K562 (cell line): ENCODE data around the gene PBRM1. TPM values are rescaled to one million over a fixed set of nuclear protein-coding genes. Genes with fewer than 3 reads are reported as not detected.

ENCODE experiments used
- ATAC-seq: fragments of 200-7000 bp; cut with Tn5 transposase; 3 replicates; pipeline ENCODE4 v1.9.1; 2020; ENCODE audit warnings: moderate library complexity
- BruUV-seq: library from RNA; stranded (reverse); fragments of 400-500 nt; replicated peaks from 2 replicates; lab custom pipeline; 2021; lab: Mats Ljungman, UMichigan
- CTCF ChIA-PET: fragments of 300-600 bp; formaldehyde crosslinking; extraction: SDS; loops from one replicate; lab custom pipeline; 2021; ENCODE audit warnings: low intra/inter-chr PET ratio; lab: Yijun Ruan, JAX
- POLR2A ChIA-PET: fragments of 300-600, 350-650 bp; sonication (Branson Sonifier 250); formaldehyde crosslinking; extraction: SDS; loops from one replicate; lab custom pipeline; 2021; ENCODE audit warnings: antibody characterized with exemption, inconsistent platforms; lab: Yijun Ruan, JAX
- DNase-seq, 4 experiments: peaks; one replicate each; pipeline versions ENCODE4 v3.0.0 to v3.0.0-alpha.2; 2011 to 2018; ENCODE audit warnings: low spot score in 3 of 4, mixed read lengths in 3 of 4; ENCODE audit errors: extremely low read depth in 1 of 4
- FAIRE-seq: peaks from 2 replicates; lab custom pipeline; 2011; peaks lifted over from hg19 to GRCh38; lab: Jason Lieb, UNC
- H2AFZ ChIP-seq: 2 replicates; pipeline ENCODE4 v1.6.0; 2011; ENCODE audit warnings: low read depth, low read length, control low read depth, inconsistent platforms
- H3K27ac ChIP-seq: fragments of 200-600 bp; 3 replicates; pipeline ENCODE4 v1.8.0; 2011; ENCODE audit warnings: low read depth, mild to moderate bottlenecking, control low read depth, inconsistent platforms, low read length, moderate library complexity, mixed read lengths; ENCODE audit errors: extremely low read depth
- H3K27me3 ChIP-seq, 2 experiments: fragments of 300-600 bp in 1 of 2; 2 replicates in 1 of 2; 3 replicates in 1 of 2; pipeline versions ENCODE4 v1.6.0 to v1.8.0; 2011; ENCODE audit warnings: inconsistent platforms in 2 of 2, low read length in 2 of 2, mild to moderate bottlenecking in 1 of 2, mixed read lengths in 1 of 2, moderate library complexity in 1 of 2; ENCODE audit not compliant: control insufficient read depth in 2 of 2, insufficient read depth in 2 of 2
- H3K36me3 ChIP-seq: fragments of 300-600 bp; 3 replicates; pipeline ENCODE4 v1.8.0; 2011; ENCODE audit warnings: mild to moderate bottlenecking, low read length, inconsistent platforms; ENCODE audit not compliant: control insufficient read depth, insufficient read depth
- H3K4me1 ChIP-seq, 2 experiments: fragments of 200-600 bp in 1 of 2; replicated peaks in 1 of 2; 2 replicates in 1 of 2; 3 replicates in 1 of 2; pipeline versions ENCODE4 v1.5.1 to v1.8.0; 2011; ENCODE audit warnings: inconsistent platforms in 2 of 2, low read length in 2 of 2, mild to moderate bottlenecking in 1 of 2, mixed read lengths in 1 of 2, moderate library complexity in 1 of 2; ENCODE audit not compliant: control insufficient read depth in 2 of 2, insufficient read depth in 2 of 2
- H3K4me2 ChIP-seq: 2 replicates; pipeline ENCODE4 v1.6.1; 2011; ENCODE audit warnings: low read length, control low read depth, inconsistent platforms, mixed read lengths; ENCODE audit not compliant: insufficient read depth
- H3K4me3 ChIP-seq: fragments of 200-600 bp; sonication (generic), shearing (Covaris generic); 2 replicates; pipeline ENCODE4 v1.5.1; 2016; ENCODE audit warnings: control low read depth, inconsistent platforms
- H3K79me2 ChIP-seq: fragments of 200-600 bp; 3 replicates; pipeline ENCODE4 v1.8.0; 2011; ENCODE audit warnings: low read length, inconsistent platforms; ENCODE audit not compliant: control insufficient read depth, insufficient read depth
- H3K9ac ChIP-seq, 2 experiments: 2 replicates each; pipeline versions ENCODE4 v1.6.0 to v1.6.1; 2011; ENCODE audit warnings: low read depth in 2 of 2, low read length in 2 of 2, control low read depth in 1 of 2, inconsistent platforms in 1 of 2, mild to moderate bottlenecking in 1 of 2, mixed read lengths in 1 of 2; ENCODE audit not compliant: insufficient read depth in 1 of 2
- H3K9me1 ChIP-seq: one replicate; pipeline ENCODE4 v1.6.0; 2011; ENCODE audit warnings: inconsistent platforms, mild to moderate bottlenecking, low read length, moderate library complexity; ENCODE audit not compliant: control insufficient read depth, insufficient read depth
- H3K9me3 ChIP-seq: replicated peaks from 2 replicates; pipeline ENCODE4 v1.5.1; 2011; ENCODE audit warnings: low read depth, low read length, inconsistent platforms; ENCODE audit not compliant: control insufficient read depth, insufficient read depth
- H4K20me1 ChIP-seq: replicated peaks from 2 replicates; pipeline ENCODE4 v1.6.1; 2011; ENCODE audit warnings: low read length, inconsistent platforms, mixed read lengths; ENCODE audit not compliant: control insufficient read depth, insufficient read depth
- BRD9 ChIP-seq: fragments of 450-650 bp; IDR thresholded peaks from 2 replicates; pipeline ENCODE4 v1.6.1; 2018; ENCODE audit warnings: low read depth; ENCODE audit not compliant: partially characterized antibody
- CC2D1A ChIP-seq: fragments of 450-650 bp; IDR thresholded peaks from 2 replicates; pipeline ENCODE4 v1.6.1; 2017; ENCODE audit warnings: mild to moderate bottlenecking
- DPF2 ChIP-seq: fragments of 450-650 bp; IDR thresholded peaks from 2 replicates; pipeline ENCODE4 v1.6.1; 2016
- ELF1 ChIP-seq: fragments of 200-800 bp; sonication (Bioruptor generic); IDR thresholded peaks from 2 replicates; pipeline ENCODE4 v1.6.1; 2016; ENCODE audit warnings: missing genetic modification characterization, missing compliant biosample characterization
- ELK3 ChIP-seq: fragments of 450-650 bp; formaldehyde crosslinking; IDR thresholded peaks from 2 replicates; pipeline ENCODE4 v1.4.0; 2020; ENCODE audit warnings: mild to moderate bottlenecking
- FOXP4 ChIP-seq: sonication (generic); formaldehyde crosslinking; IDR thresholded peaks from 2 replicates; pipeline ENCODE4 v1.8.0; 2022; ENCODE audit warnings: mild to moderate bottlenecking, missing genetic modification reagents, borderline replicate concordance
- ILK ChIP-seq: fragments of 450-650 bp; IDR thresholded peaks from 2 replicates; pipeline ENCODE4 v1.6.1; 2016; ENCODE audit warnings: missing genetic modification characterization, low read depth, mild to moderate bottlenecking, missing compliant biosample characterization, moderate library complexity, borderline replicate concordance
- NCOA4 ChIP-seq: fragments of 450-650 bp; IDR thresholded peaks from 2 replicates; pipeline ENCODE4 v1.6.1; 2018; ENCODE audit warnings: mild to moderate bottlenecking; ENCODE audit not compliant: partially characterized antibody
- NCOA6 ChIP-seq: fragments of 450-650 bp; IDR thresholded peaks from 2 replicates; pipeline ENCODE4 v1.6.1; 2017; ENCODE audit warnings: mild to moderate bottlenecking
- NKRF ChIP-seq: fragments of 450-650 bp; IDR thresholded peaks from 2 replicates; pipeline ENCODE4 v1.6.1; 2016; ENCODE audit warnings: borderline replicate concordance
- SAP30 ChIP-seq: fragments of 200-600 bp; sonication (generic); IDR thresholded peaks from 2 replicates; pipeline ENCODE4 v1.6.1; 2012; ENCODE audit warnings: borderline replicate concordance, low read depth, mild to moderate bottlenecking, moderate library complexity, low read length, control low read depth, inconsistent platforms; ENCODE audit not compliant: insufficient read depth, poor library complexity, severe bottlenecking
- SMC3 ChIP-seq: conservative IDR thresholded peaks from 2 replicates; pipeline ENCODE4 v1.6.1; 2011; ENCODE audit warnings: low read depth, low read length, improper control_type of control experiment; ENCODE audit not compliant: insufficient read depth
- ZBTB5 ChIP-seq: fragments of 450-650 bp; IDR thresholded peaks from 2 replicates; pipeline ENCODE4 v1.6.1; 2017; ENCODE audit warnings: antibody characterized with exemption
- ZNF140 ChIP-seq: fragments of 250-450 bp; sonication (Bioruptor Pico); IDR thresholded peaks from 2 replicates; pipeline ENCODE4 v1.8.0; 2021; ENCODE audit warnings: moderate library complexity, mild to moderate bottlenecking, inconsistent platforms
- ZNF146 ChIP-seq: IDR thresholded peaks from one replicate; pipeline ENCODE4 v1.6.1; 2018; ENCODE audit warnings: missing compliant biosample characterization; ENCODE audit not compliant: unreplicated experiment
- ZNF507 ChIP-seq: conservative IDR thresholded peaks from 2 replicates; pipeline ENCODE4 v1.6.1; 2017; ENCODE audit warnings: missing genetic modification characterization, missing compliant biosample characterization
- WGBS: fragments of 100-300 bp; shearing (Covaris generic); methylation state at CpG from one replicate; pipeline ENCODE4 v1.1.6; 2016; ENCODE audit warnings: low coverage, mixed read lengths; ENCODE audit not compliant: insufficient coverage; ENCODE audit errors: missing lambda C conversion rate; 5-methylcytosine and 5-hydroxymethylcytosine counted together
- in situ Hi-C: fragments of 300-500 bp; cut with MboI; formaldehyde crosslinking; loops from 4 replicates; pipeline ENCODE4 v1.15.0; 2018; ENCODE audit warnings: inconsistent platforms, mixed read lengths
- intact Hi-C: fragments of 100-400 bp; cut with micrococcal nuclease; formaldehyde crosslinking; loops from 2 replicates; pipeline ENCODE4 v1.14.2; 2022
- polyA plus RNA-seq, 8 experiments: library from polyadenylated mRNA; depleted of rRNA in 4 of 8; stranded (reverse) in 5 of 8; unstranded in 3 of 8; fragments of >200 nt; fragmentation: Nextera tagmentation in 2 of 8; fragmentation: Illumina TruSeq in 1 of 8; extraction: Ambion mirVana in 2 of 8; extraction: Trizol in 1 of 8; gene quantifications; 2 replicates each; pipeline versions ENCODE4 v1.2.1 to v1.2.3, GENCODE V29; 2011 to 2014; ENCODE audit warnings: inconsistent platforms in 1 of 8, missing spikeins in 1 of 8
- total RNA-seq, 7 experiments: library from RNA; depleted of rRNA in 6 of 7; stranded (reverse); fragments of >200 nt in 6 of 7; fragmentation: Illumina TruSeq in 2 of 7; extraction: Trizol in 2 of 7; gene quantifications; 2 replicates each; pipeline versions ENCODE4 v1.2.1 to v1.2.3, GENCODE V29; 2011 to 2021; ENCODE audit warnings: low replicate concordance in 1 of 7

Gene PBRM1
- total and polyA plus RNA-seq, 9 of the 15 experiments (the other 6 are each of a cell fraction or from before 2014, with no cell fraction given) = 3.9 to 31.8 (median 19.0) TPM

GRCh38 chr3:52645549-52645948 lies 40.2 kb downstream of the PBRM1 start:
- ChIA-PET POLR2A (no interaction called here), CTCF (no interaction called here)
- TF ChIP-seq SAP30 (no peak), FOXP4 (CRISPR knock-in tag) (no peak), CC2D1A (no peak), NCOA4 (no peak), NKRF (no peak), SMC3 (no peak), ILK (tag) (no peak), BRD9 (no peak), DPF2 (no peak), ELF1 (no peak), ZNF146 (CRISPR knock-in tag) (no peak), ZNF140 (CRISPR knock-in tag) (no peak), ELK3 (CRISPR knock-in tag) (no peak), ZBTB5 (no peak), NCOA6 (no peak), ZNF507 (tag) (no peak)
- Histone ChIP-seq H3K4me3 (no peak overlapping the region), H4K20me1 (no peaks in the 10 kb centered on the region), H3K4me2 (no peak overlapping the region), H3K79me2 (no peaks in the 10 kb centered on the region), H3K9me1 (peaks cover 2% of the 10 kb centered on the region), H3K9ac (no peak overlapping the region), H3K4me1 (peaks cover 0 to 3% of the 10 kb centered on the region in 2 experiments; a peak in 3 of 5 replicates), H3K9me3 (no peaks in the 10 kb centered on the region), H3K27ac (no peak overlapping the region), H3K36me3 (peaks cover 57% of the 10 kb centered on the region), H3K27me3 (no peaks in the 10 kb centered on the region), H2AFZ (no peak overlapping the region)
- intact Hi-C loops = no loop called here
- no peak for DNase-seq
- in situ Hi-C loops = no loop called here
- ATAC-seq = no peak
- WGBS = 88% methylated on average over 6 of the region's 6 CpGs
- FAIRE-seq = no peak
- BruUV-seq = no TSS peak
